Brain microvascular endothelial cell (primary cell): ENCODE results near the gene FBXW11.
A peak's percentile ranks its signal among the peaks of the same experiment; 100 is the strongest.

ENCODE experiments used
- DNase-seq: peaks from one replicate; pipeline ENCODE4 v3.0.0-alpha.2; 2020
- H3K27ac ChIP-seq: fragments of 250-450 bp; sonication (Bioruptor Pico); 2 replicates; pipeline ENCODE4 v1.5.1; 2020; ENCODE audit warnings: mild to moderate bottlenecking, moderate library complexity
- H3K27me3 ChIP-seq: fragments of 250-450 bp; sonication (Bioruptor Pico); replicated peaks from 2 replicates; pipeline ENCODE4 v1.5.1; 2020; ENCODE audit warnings: mild to moderate bottlenecking
- H3K36me3 ChIP-seq: fragments of 250-450 bp; sonication (Bioruptor Pico); replicated peaks from 2 replicates; pipeline ENCODE4 v1.5.1; 2020; ENCODE audit warnings: mild to moderate bottlenecking
- H3K4me3 ChIP-seq: 2 replicates; pipeline ENCODE4 v1.5.1; 2011; ENCODE audit warnings: low read depth, mild to moderate bottlenecking, control low read depth, low read length, moderate library complexity
- CTCF ChIP-seq: IDR thresholded peaks from 2 replicates; pipeline ENCODE4 v1.5.1; 2011; ENCODE audit warnings: low read depth, mild to moderate bottlenecking, moderate library complexity, low read length, control low read depth, inconsistent platforms; ENCODE audit errors: missing control alignments
- in situ Hi-C: cut with HindIII; loops from 2 replicates; pipeline ENCODE4 v1.10.0; 2017; ENCODE audit warnings: low sequenced_read_pairs, low pct_ligation_motif_present

Gene FBXW11

GRCh38 chr5:172005708-172006320 is 624 bp downstream of the FBXW11 start:
- no peak for TF ChIP-seq CTCF
- H3K27ac ChIP-seq, result peak overlapping the region; percentile 94
- peak; percentile 13 for DNase-seq
- in situ Hi-C loops, result no loop called here
- no peaks in the 10 kb centered on the region for H3K36me3 ChIP-seq
- no peaks in the 10 kb centered on the region for H3K27me3 ChIP-seq
- H3K4me3 ChIP-seq, result peak overlapping the region; percentile 78

- Histone ChIP-seq H3K27ac (peak overlapping the region; percentile 94), H3K4me3 (peak overlapping the region; percentile 78), H3K27me3 (no peaks in the 10 kb centered on the region), H3K36me3 (no peaks in the 10 kb centered on the region)
- in situ Hi-C loops, result no loop called here
- no peak for TF ChIP-seq CTCF
- DNase-seq, result no peak
These were observed 1.6 kb downstream of the FBXW11 start for GRCh38 chr5:172004824-172005237.

GRCh38 chr5:172003746-172004145 is 2.7 kb downstream of the FBXW11 start:
- Histone ChIP-seq H3K36me3 (no peaks in the 10 kb centered on the region), H3K27me3 (no peaks in the 10 kb centered on the region), H3K4me3 (no peak overlapping the region), H3K27ac (peak overlapping the region; percentile 7)
- in situ Hi-C loops, result no loop called here
- no peak for DNase-seq
- no peak for TF ChIP-seq CTCF

- H3K36me3 ChIP-seq, result no peaks in the 10 kb centered on the region
- peak overlapping the region; percentile 7 for H3K27ac ChIP-seq
- in situ Hi-C loops, result no loop called here
- no peak for DNase-seq
- no peak overlapping the region for H3K4me3 ChIP-seq
- no peak for TF ChIP-seq CTCF
- no peaks in the 10 kb centered on the region for H3K27me3 ChIP-seq
These were observed 3.5 kb downstream of the FBXW11 start for GRCh38 chr5:172002840-172003512.

- TF ChIP-seq CTCF, result peak; percentile 67
- Histone ChIP-seq H3K36me3 (no peaks in the 10 kb centered on the region), H3K27me3 (no peaks in the 10 kb centered on the region), H3K4me3 (no peak overlapping the region), H3K27ac (no peak overlapping the region)
- in situ Hi-C loops, result no loop called here
- no peak for DNase-seq
These were observed 4.1 kb downstream of the FBXW11 start for GRCh38 chr5:172002310-172002709.
